ENCODE measurements around the gene TRIL.

GRCh38 chr7:28964056-28964455 is 5.9 kb upstream of the TRIL start:
- TF ChIP-seq CTCF (IDR thresholded peaks at IDR 0.05; ENCODE audit: insufficient read depth, low read length) = no peak
- TF ChIP-seq GABPA (IDR thresholded peaks at IDR 0.05; ENCODE audit: low read depth) = no peak
- no peak for TF ChIP-seq SPI1 (IDR thresholded peaks at IDR 0.05; ENCODE audit: borderline replicate concordance, low read depth)
- no peak for TF ChIP-seq POLR2AphosphoS5 (IDR thresholded peaks at IDR 0.05; ENCODE audit: low read depth)

All from HL-60 (cell line).